ENCODE results near the gene CR1. TPM values are rescaled to one million over a fixed set of nuclear protein-coding genes. Genes with fewer than 3 reads are reported as not detected.
A peak's percentile ranks its signal among the peaks of the same experiment; 100 is the strongest.

CR1 gene
- total and polyA plus RNA-seq, 9 of the 15 experiments (the other 6 are each of a cell fraction or from before 2014, with no cell fraction given) = 0.07 to 0.47 (median 0.18) TPM

GRCh38 chr1:207519505-207520399 lies 23.8 kb downstream of the CR1 start (continued):
- peak; percentile 94 for TF ChIP-seq MAX (CRISPR knock-in tag; IDR thresholded peaks at IDR 0.05)
- peak; percentile 94 for TF ChIP-seq CHAMP1 (IDR thresholded peaks at IDR 0.05)
- no peak for TF ChIP-seq PURB (CRISPR knock-in tag; IDR thresholded peaks at IDR 0.05; ENCODE audit: low read depth)
- no peak for TF ChIP-seq ZNF282 (CRISPR knock-in tag; IDR thresholded peaks at IDR 0.05)
- TF ChIP-seq ELK1 (CRISPR knock-in tag; IDR thresholded peaks at IDR 0.05) = no peak
- no peak for TF ChIP-seq SIRT6 (IDR thresholded peaks at IDR 0.05; ENCODE audit: low read depth, low read length)
- no peak for TF ChIP-seq ARID4B (CRISPR knock-in tag; IDR thresholded peaks at IDR 0.05)
- TF ChIP-seq SP2 (IDR thresholded peaks at IDR 0.05; ENCODE audit: extremely low read depth, low read depth, low read length, poor library complexity, severe bottlenecking) = no peak
- TF ChIP-seq ZNF507 (tag; conservative IDR thresholded peaks at IDR 0.05) = no peak
- TF ChIP-seq RFX7 (CRISPR knock-in tag; IDR thresholded peaks at IDR 0.05) = no peak
